Activated T-cell treated with anti-CD3 and anti-CD28 coated beads, Interleukin-2, amount 50 U/mL, for 72 hours (primary cell): ENCODE results near the gene ZNF761. TPM values are rescaled to one million over a fixed set of nuclear protein-coding genes. Genes with fewer than 3 reads are reported as not detected.
"Not testable (repeated sequence)": the region's sequence is repeated elsewhere in the genome, so short reads cannot be mapped to it uniquely, and the experiment has no call there.

Experiments used
- ATAC-seq, 2 donors: fragments of 150-1000 bp; cut with Tn5 transposase; replicated peaks in 1 of 2; 2 replicates each; pipeline ENCODE4 v1.10.0; 2021; ENCODE audit warnings: moderate library complexity in 2 of 2, mild to moderate bottlenecking in 1 of 2
- DNase-seq, 2 donors: peaks; one replicate each; pipeline ENCODE4 v3.0.0; 2021 to 2022; ENCODE audit warnings: mixed read lengths in 1 of 2
- H3K27ac Mint-ChIP-seq: one replicate; pipeline ENCODE4 v1.8.0; 2022; ENCODE audit warnings: mild to moderate bottlenecking, moderate library complexity, mixed read lengths
- H3K27me3 Mint-ChIP-seq: one replicate; pipeline ENCODE4 v1.8.0; 2022; ENCODE audit warnings: low read depth, mixed read lengths
- H3K36me3 Mint-ChIP-seq, 2 donors: one replicate each; pipeline ENCODE4 v1.8.0; 2022; ENCODE audit warnings: mixed read lengths in 2 of 2, mild to moderate bottlenecking in 1 of 2; ENCODE audit not compliant: insufficient read depth in 2 of 2
- H3K4me1 Mint-ChIP-seq: one replicate; pipeline ENCODE4 v1.8.0; 2022; ENCODE audit warnings: low read depth, mixed read lengths
- H3K4me3 Mint-ChIP-seq, 2 donors: one replicate each; pipeline ENCODE4 v1.8.0; 2022; ENCODE audit warnings: mild to moderate bottlenecking in 2 of 2, mixed read lengths in 2 of 2, moderate library complexity in 2 of 2
- H3K9me3 Mint-ChIP-seq, 2 donors: one replicate each; pipeline ENCODE4 v1.8.0; 2022; ENCODE audit warnings: mixed read lengths in 2 of 2
- total RNA-seq, 2 donors: library from RNA; stranded (reverse); gene quantifications; one replicate each; pipeline ENCODE4 v1.2.3, GENCODE V29; 2022

ZNF761 gene
- total RNA-seq, 2 donors from 2014 or later, result 16.1 to 21.0 TPM

DNA sequence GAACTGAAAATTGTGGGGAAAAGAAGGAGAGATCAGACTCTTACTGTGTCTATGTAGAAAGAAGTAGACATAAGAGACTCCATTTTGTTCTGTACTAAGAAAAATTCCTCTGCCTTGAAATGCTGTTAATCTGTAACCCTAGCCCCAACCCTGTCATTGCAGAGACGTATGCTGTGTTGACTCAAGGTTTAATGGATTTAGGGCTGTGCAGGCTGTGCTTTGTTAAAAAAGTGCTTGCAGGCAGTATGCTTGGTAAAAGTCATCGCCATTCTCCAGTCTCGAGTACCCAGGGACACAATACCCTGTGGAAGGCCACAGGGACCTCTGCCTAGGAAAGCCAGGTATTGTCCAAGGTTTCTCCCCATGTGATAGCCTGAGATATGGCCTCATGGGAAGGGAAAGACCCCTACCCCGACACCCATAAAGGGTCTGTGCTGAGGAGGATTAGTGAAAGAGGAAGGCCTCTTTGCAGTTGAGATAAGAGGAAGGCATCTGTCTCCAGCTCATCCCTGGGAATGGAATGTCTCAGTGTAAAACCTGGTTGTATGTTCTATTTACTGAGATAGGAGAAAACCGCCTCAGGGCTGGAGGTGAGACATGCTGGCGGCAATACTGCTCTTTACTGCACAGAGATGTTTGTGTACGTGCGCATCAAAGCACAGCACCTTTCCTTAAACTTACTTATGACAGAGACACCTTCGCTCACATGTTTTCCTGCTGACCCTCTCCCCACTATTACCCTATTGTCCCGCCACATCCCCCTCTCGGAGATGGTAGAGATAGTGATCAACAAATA is 11.1 kb upstream of the ZNF761 start:
- not testable (repeated sequence) for DNase-seq, H3K27ac Mint-ChIP-seq, H3K4me3 Mint-ChIP-seq, H3K4me1 Mint-ChIP-seq, H3K27me3 Mint-ChIP-seq, ATAC-seq
- peaks cover 5 to 12% of the 10 kb centered on the region in 2 donors for H3K9me3 Mint-ChIP-seq
- H3K36me3 Mint-ChIP-seq, result peaks cover 4 to 12% of the 10 kb centered on the region in 2 donors

DNA sequence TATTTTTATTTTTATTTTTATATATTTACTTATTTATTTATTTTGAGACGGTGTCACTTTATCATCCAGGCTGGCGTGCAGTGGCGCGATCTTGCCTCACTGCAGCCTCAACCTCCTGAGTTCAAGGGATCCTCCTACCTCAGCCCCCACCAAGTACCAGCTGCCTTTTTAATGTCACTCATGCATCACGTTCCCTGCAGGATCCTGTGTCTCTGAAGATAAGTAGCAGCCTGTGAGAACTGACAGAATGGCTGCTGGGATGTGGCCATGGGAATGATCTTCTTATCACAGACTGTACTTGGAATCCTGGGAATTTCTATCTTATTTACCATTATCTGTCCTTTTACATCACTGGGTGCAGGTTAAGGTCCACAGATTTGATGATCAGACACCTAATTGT is 9.2 kb upstream of the ZNF761 start:
- DNase-seq (no peak), ATAC-seq (no peak)
- Mint-ChIP-seq H3K27ac (no peak overlapping the region), H3K4me3 (no peak overlapping the region), H3K36me3 (peaks cover 0 to 3% of the 10 kb centered on the region in 2 donors), H3K4me1 (no peaks in the 10 kb centered on the region), H3K9me3 (peaks cover 2 to 3% of the 10 kb centered on the region in 2 donors), H3K27me3 (no peaks in the 10 kb centered on the region)

DNA sequence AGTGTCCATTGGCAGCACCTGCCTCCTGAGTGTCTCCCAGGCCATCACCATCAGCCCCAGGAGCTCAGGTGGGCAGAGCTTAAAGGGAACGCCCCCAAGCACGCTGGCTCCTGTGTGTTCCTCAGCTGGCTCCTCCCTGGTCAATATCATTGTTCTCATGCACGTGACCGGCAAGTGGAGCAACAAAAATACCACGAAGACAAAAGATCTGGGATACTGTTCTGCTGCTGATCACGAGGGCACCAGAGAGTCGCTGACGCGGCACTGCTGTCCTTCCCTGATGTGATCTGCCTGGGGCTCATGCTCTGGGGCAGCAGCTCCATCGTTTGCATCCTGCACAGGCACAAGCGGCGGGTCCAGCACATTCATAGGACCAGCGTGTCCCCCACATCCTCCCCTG is 8.7 kb upstream of the ZNF761 start:
- H3K27me3 Mint-ChIP-seq, H3K27ac Mint-ChIP-seq, H3K9me3 Mint-ChIP-seq, H3K4me3 Mint-ChIP-seq, ATAC-seq, DNase-seq, H3K36me3 Mint-ChIP-seq, H3K4me1 Mint-ChIP-seq: not testable (repeated sequence)

DNA sequence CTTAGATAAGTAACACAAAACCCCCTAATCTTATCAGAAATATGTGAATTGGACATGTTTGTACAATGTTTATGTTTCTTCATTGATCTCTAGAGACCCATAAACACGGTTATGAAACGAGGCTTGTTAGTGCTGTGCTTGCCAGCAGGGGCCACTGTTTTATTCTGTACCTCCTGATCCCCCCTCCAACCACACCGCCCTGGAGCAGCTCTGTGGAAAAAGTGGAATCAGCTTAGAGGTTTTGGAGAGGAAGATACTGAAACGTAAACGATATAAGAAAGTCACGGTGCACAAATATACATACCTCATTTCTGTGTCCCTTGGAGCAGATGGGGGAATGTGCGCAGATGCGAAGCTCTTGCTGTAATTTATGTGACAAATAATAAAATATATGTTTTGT is 8.1 kb upstream of the ZNF761 start:
- H3K9me3 Mint-ChIP-seq, H3K36me3 Mint-ChIP-seq, H3K27ac Mint-ChIP-seq, H3K27me3 Mint-ChIP-seq, DNase-seq, H3K4me3 Mint-ChIP-seq, ATAC-seq, H3K4me1 Mint-ChIP-seq: not testable (repeated sequence)

DNA sequence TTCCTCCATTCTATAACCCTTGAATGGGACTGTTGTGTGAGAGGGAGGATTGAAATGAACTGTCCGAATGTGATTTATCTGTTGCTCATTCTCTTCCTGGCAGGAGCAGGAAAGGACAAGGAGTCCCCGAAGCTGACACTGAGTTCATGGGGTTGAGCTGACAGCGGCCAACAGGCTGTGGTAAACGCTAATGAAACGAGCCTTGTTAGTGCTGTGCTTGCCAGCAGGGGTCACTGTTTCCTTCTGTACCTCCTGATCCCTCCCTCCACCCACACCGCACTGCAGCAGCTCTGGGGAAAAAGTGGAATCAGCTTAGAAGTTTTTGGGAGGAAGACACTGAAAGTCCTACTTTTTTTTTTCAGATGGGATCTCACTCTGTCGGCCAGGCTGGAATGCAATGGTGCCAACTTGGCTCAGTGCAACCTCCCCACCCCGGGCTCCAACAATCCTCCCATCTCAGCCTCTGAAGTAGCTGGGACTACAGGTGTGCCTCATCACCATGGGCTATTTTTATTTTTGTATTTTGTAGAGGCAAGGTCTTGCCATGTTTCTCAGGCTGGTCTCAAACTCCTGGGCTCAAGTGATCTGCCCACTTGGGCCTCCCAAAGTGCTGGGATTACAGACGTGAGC is 6.7 kb upstream of the ZNF761 start:
- peak; percentile 46 to 61 for ATAC-seq
- H3K4me1 Mint-ChIP-seq, result peaks cover 10% of the 10 kb centered on the region
- peak; percentile 63 to 68 for DNase-seq
- H3K9me3 Mint-ChIP-seq, result no peaks in the 10 kb centered on the region
- no peak overlapping the region for H3K27ac Mint-ChIP-seq
- H3K4me3 Mint-ChIP-seq, result no peak overlapping the region
- H3K36me3 Mint-ChIP-seq, result peaks cover 0 to 2% of the 10 kb centered on the region in 2 donors
- H3K27me3 Mint-ChIP-seq, result no peaks in the 10 kb centered on the region

DNA sequence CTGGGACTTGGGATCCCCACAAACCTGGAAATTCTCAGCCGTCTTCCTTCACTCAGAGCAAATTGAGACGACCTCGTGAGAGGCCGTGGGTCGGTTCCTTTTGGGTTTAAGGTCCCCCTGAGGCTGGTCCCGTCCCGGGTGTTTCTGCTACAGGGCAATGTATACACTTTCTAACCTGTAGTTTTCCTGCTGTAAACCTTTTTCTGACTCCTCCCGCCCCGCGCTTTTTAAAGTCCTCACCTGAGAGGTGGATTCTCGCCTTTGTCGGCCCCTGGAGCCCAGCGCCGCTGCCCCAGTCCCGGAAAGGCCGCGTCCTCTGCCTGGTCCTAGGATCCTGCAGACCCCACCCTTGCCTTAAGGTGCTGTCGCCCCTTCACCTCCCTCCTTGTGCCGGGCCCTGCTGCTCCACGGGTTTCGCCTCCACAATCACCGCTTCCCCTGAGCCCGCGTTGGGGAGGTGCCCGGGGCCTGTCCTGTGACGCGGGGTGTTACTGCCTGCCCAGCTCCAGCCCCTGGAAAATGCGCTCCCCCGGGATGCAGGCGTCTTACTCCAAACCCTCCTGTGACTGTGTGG is 391 bp downstream of the ZNF761 start:
- Mint-ChIP-seq H3K9me3 (peaks cover 0 to 1% of the 10 kb centered on the region in 2 donors), H3K4me1 (peaks cover 40% of the 10 kb centered on the region), H3K27me3 (no peaks in the 10 kb centered on the region), H3K4me3 (peak overlapping the region; percentile 90 to 96), H3K27ac (peak overlapping the region; percentile 72), H3K36me3 (peaks cover 28 to 39% of the 10 kb centered on the region in 2 donors)
- ATAC-seq (peak; percentile 29 to 30), DNase-seq (peak in 1 of 2 donors; percentile 26)

DNA sequence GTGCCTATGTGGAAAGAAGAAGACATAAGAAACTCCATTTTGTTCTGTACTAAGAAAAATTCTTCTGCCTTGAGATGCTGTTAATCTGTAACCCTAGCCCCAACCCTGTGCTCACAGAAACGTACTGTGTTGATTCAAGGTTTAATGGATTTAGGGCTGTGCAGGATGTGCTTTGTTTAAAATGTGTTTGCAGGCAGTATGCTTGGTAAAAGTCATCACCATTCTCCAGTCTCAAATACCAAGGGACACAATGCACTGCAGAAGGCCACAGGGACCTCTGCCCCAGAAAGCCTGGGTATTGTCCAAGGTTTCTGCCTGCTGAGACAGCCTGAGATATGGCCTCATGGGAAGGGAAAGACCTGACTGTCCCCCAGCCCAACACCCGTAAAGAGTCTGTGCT is 12.0 kb downstream of the ZNF761 start:
- not testable (repeated sequence) for H3K4me3 Mint-ChIP-seq

DNA sequence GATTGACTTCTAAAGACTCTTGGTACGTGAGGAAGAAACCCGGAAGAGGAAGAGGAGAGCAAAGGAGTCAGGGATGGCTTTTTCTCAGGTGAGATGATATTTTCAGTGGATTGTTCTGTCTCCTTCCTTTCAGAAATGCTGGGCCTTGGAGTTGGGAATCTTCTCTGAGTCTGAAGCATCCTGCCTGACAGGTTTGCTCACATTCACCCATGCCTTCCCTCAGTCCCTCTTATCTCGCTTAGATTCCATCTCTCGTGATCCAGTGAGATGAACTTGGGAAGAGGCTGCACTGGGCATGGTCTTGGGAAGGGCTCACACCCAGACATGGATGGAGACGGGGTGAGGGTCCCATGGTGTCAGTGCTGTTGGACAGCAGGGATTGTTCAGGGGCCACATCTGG is 15.4 kb downstream of the ZNF761 start:
- H3K27me3 Mint-ChIP-seq, DNase-seq, H3K4me3 Mint-ChIP-seq, H3K27ac Mint-ChIP-seq, ATAC-seq, H3K4me1 Mint-ChIP-seq: not testable (repeated sequence)
- H3K36me3 Mint-ChIP-seq, result peaks cover 52 to 83% of the 10 kb centered on the region in 2 donors
- peaks cover 10 to 25% of the 10 kb centered on the region in 2 donors for H3K9me3 Mint-ChIP-seq

More for the DNA sequence above, 12.0 kb downstream of the ZNF761 start:
- H3K27me3 Mint-ChIP-seq, H3K27ac Mint-ChIP-seq, H3K4me1 Mint-ChIP-seq, DNase-seq, ATAC-seq: not testable (repeated sequence)
- peaks cover 45 to 77% of the 10 kb centered on the region in 2 donors for H3K36me3 Mint-ChIP-seq
- peaks cover 11 to 22% of the 10 kb centered on the region in 2 donors for H3K9me3 Mint-ChIP-seq

DNA sequence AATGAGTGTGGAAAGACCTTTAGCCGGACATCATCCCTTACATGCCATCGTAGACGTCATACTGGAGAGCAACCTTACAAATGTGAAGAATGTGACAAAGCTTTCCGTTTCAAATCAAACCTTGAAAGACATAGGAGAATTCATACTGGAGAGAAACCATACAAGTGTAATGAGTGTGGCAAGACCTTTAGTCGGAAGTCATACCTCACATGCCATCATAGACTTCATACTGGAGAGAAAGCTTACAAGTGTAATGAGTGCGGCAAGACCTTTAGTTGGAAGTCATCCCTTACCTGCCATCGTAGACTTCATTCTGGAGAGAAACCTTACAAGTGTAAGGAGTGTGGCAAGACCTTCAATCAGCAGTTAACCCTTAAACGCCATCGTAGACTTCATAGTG is 24.0 kb downstream of the ZNF761 start:
- Mint-ChIP-seq H3K4me1 (no peaks in the 10 kb centered on the region), H3K27ac (no peak overlapping the region), H3K27me3 (no peaks in the 10 kb centered on the region), H3K9me3 (peaks cover 35 to 39% of the 10 kb centered on the region in 2 donors), H3K4me3 (no peak overlapping the region), H3K36me3 (peaks cover 59 to 78% of the 10 kb centered on the region in 2 donors)
- no peak for DNase-seq
- no peak for ATAC-seq

DNA sequence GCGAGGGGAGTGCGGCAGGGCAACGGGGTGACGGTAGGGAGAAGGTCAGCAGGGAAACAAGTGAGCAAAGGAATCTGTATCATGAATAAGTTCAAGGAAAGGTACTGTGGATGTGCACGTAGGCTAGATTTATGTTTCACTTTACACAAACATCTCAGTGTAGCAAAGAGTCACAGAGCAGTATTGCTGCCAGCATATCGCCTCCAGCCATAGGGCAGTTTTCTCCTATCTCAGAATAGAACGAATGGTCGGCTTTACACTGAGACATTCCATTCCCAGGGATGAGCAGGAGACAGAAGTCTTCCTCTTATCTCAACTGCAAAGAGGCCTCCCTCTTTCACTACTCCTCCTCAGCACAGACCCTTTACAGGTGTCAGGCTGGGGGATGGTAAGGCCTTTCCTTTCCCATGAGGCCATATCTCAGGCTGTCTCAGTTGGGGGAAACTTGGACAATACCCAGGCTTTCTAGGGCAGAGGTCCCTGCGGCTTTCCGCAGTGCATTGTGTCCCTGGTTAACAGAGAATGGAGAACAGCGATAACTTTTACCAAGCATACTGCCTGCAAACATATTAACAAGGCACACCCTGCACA is 28.4 kb downstream of the ZNF761 start:
- not testable (repeated sequence) for H3K4me1 Mint-ChIP-seq, H3K27ac Mint-ChIP-seq, DNase-seq, H3K4me3 Mint-ChIP-seq, ATAC-seq
- H3K36me3 Mint-ChIP-seq, result peaks cover 42 to 59% of the 10 kb centered on the region in 2 donors
- peaks cover 40 to 46% of the 10 kb centered on the region in 2 donors for H3K9me3 Mint-ChIP-seq
- H3K27me3 Mint-ChIP-seq, result peaks cover 12% of the 10 kb centered on the region

DNA sequence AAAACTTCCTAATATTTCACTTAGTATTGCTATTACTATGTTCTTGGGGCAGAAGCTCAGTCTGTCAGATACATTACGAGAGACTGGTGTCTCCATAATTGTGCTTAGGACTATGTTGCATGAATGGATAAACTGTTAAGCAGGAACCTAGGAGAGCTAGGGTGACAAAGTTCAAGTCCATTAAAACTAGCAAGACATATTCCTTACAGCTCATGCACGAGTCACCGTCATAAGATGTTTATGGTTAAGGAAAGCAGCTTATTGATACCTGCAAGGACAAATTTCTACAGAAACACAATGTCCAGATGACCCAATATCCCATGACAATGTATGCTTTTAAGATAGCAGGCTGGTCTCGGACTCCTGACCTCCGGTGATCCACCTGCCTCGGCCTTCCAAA is 30.1 kb downstream of the ZNF761 start:
- no peak overlapping the region for H3K4me3 Mint-ChIP-seq
- peaks cover 25 to 30% of the 10 kb centered on the region in 2 donors for H3K9me3 Mint-ChIP-seq
- H3K27ac Mint-ChIP-seq, result no peak overlapping the region
- H3K36me3 Mint-ChIP-seq, result peaks cover 28 to 45% of the 10 kb centered on the region in 2 donors
- DNase-seq (no peak), ATAC-seq (no peak)
- H3K27me3 Mint-ChIP-seq, result peaks cover 12% of the 10 kb centered on the region
- H3K4me1 Mint-ChIP-seq, result peaks cover 8% of the 10 kb centered on the region

DNA sequence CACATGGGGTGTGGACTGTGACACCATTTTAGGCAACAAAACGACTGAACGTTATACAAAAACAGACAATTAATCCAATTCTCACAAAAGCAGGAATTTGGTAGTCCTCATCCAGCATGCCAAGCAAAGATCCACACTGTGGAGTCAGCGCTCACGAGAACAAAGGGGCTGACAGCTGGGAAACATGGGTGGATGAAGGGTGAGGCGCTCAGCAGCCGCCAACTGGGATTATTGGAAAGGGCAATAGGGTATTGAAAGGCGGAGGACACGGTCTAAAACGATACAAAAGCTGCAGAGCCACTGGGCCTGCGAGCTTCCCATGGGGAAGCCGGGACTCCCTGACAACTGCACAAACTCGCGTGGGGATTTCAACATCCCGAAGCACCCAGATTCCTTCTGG is 31.1 kb downstream of the ZNF761 start:
- Mint-ChIP-seq H3K36me3 (peaks cover 21 to 38% of the 10 kb centered on the region in 2 donors), H3K9me3 (peaks cover 21 to 26% of the 10 kb centered on the region in 2 donors), H3K4me3 (peak overlapping the region in 1 of 2 donors; percentile 40), H3K27ac (no peak overlapping the region), H3K27me3 (peaks cover 12% of the 10 kb centered on the region), H3K4me1 (peaks cover 9% of the 10 kb centered on the region)
- ATAC-seq, result no peak
- no peak for DNase-seq

DNA sequence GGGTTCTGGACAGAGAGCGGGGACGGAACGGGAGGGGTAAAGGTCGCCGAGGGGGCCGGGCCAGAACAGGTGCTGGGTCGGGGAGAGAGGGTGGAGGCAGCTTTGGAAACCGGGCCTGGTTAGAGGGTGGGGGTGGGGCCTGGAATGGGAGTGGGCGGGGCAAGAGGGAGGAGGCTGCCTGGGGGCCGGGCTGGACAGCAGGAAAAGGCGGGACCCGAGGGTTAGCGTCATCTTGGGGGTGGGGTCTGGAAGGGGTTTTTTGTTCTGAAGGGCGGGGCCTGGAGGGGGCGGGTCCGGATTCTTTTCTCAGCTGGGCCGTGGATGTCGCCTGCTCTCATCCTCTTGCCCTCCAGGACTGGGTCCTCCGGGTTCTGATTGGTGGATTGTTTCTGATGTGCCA is 31.5 kb downstream of the ZNF761 start:
- ATAC-seq, result no peak
- peaks cover 12% of the 10 kb centered on the region for H3K4me1 Mint-ChIP-seq
- peaks cover 12% of the 10 kb centered on the region for H3K27me3 Mint-ChIP-seq
- peak in 1 of 2 donors; percentile 8 for DNase-seq
- peak overlapping the region in 1 of 2 donors; percentile 40 for H3K4me3 Mint-ChIP-seq
- peaks cover 20 to 24% of the 10 kb centered on the region in 2 donors for H3K9me3 Mint-ChIP-seq
- H3K27ac Mint-ChIP-seq, result no peak overlapping the region
- H3K36me3 Mint-ChIP-seq, result peaks cover 19 to 37% of the 10 kb centered on the region in 2 donors
